Right kidney (tissue), 1 donor: Measurements from ENCODE around the gene SNAPC5.
"Not testable (repeated sequence)": the region's sequence is repeated elsewhere in the genome, so short reads cannot be mapped to it uniquely, and the experiment has no call there.

Source experiments
- DNase-seq: peaks from one replicate; pipeline ENCODE4 v3.0.0-alpha.2; 2016

The SNAPC5 gene

GRCh38 chr15:66496951-66497501, 536 bp downstream of the SNAPC5 start:
- no peak for DNase-seq

- no peak for DNase-seq
Measured at GRCh38 chr15:66494262-66494661, 3.3 kb downstream of the SNAPC5 start.

- DNase-seq: no peak
Measured at GRCh38 chr15:66491846-66492245, 5.7 kb downstream of the SNAPC5 start.

- no peak for DNase-seq
Measured at GRCh38 chr15:66489179-66489791, 8.3 kb downstream of the SNAPC5 start.

GRCh38 chr15:66488525-66488924, 9.0 kb downstream of the SNAPC5 start:
- DNase-seq: no peak

- DNase-seq: no peak
Measured at GRCh38 chr15:66486887-66487286, 10.7 kb downstream of the SNAPC5 start.

GRCh38 chr15:66484539-66485112, 12.9 kb downstream of the SNAPC5 start:
- DNase-seq: no peak

GRCh38 chr15:66483131-66483566, 14.4 kb downstream of the SNAPC5 start:
- no peak for DNase-seq

GRCh38 chr15:66482539-66482938, 15.0 kb downstream of the SNAPC5 start:
- DNase-seq: no peak

GRCh38 chr15:66481107-66481856, 16.3 kb downstream of the SNAPC5 start:
- no peak for DNase-seq

- DNase-seq: no peak
Measured at GRCh38 chr15:66480267-66480666, 17.3 kb downstream of the SNAPC5 start.

- no peak for DNase-seq
Measured at GRCh38 chr15:66477011-66477410, 20.6 kb downstream of the SNAPC5 start.

- no peak for DNase-seq
Measured at GRCh38 chr15:66476535-66476934, 21.0 kb downstream of the SNAPC5 start.

- DNase-seq: no peak
Measured at GRCh38 chr15:66474963-66475362, 22.6 kb downstream of the SNAPC5 start.

GRCh38 chr15:66474135-66474534, 23.4 kb downstream of the SNAPC5 start:
- DNase-seq: no peak

- no peak for DNase-seq
Measured at GRCh38 chr15:66472176-66472999, 25.2 kb downstream of the SNAPC5 start.

- DNase-seq: not testable (repeated sequence)
Measured at GRCh38 chr15:66470825-66471224, 26.7 kb downstream of the SNAPC5 start.

GRCh38 chr15:66467162-66468040, 30.2 kb downstream of the SNAPC5 start:
- not testable (repeated sequence) for DNase-seq

- DNase-seq: not testable (repeated sequence)
Measured at GRCh38 chr15:66465294-66465693, 32.3 kb downstream of the SNAPC5 start.

GRCh38 chr15:66462627-66463026, 34.9 kb downstream of the SNAPC5 start:
- DNase-seq: no peak

GRCh38 chr15:66461917-66462316, 35.6 kb downstream of the SNAPC5 start:
- no peak for DNase-seq
